Measurements from ENCODE around the gene ULBP2.

GRCh38 chr6:149904661-149905370 is 37.0 kb upstream of the ULBP2 start:
- no peak for TF ChIP-seq CTCF (IDR thresholded peaks at IDR 0.05)
- no peak for TF ChIP-seq POLR2A (IDR thresholded peaks at IDR 0.05)

All from heart left ventricle (tissue), 13 donors.